Panc1 (cell line): ENCODE results near the gene RNF213. TPM values are rescaled to one million over a fixed set of nuclear protein-coding genes. Genes with fewer than 3 reads are reported as not detected.

ENCODE experiments used
- ATAC-seq: fragments of 200-7000 bp; cut with Tn5 transposase; 2 replicates; pipeline ENCODE4 v1.9.1; 2020; ENCODE audit warnings: mild to moderate bottlenecking, moderate library complexity
- BruUV-seq: library from RNA; stranded (reverse); fragments of 400-500 nt; replicated peaks from 2 replicates; lab custom pipeline; 2021; lab: Mats Ljungman, UMichigan
- CTCF ChIA-PET: fragments of 300-600 bp; sonication (Branson Sonifier 250); formaldehyde crosslinking; loops from one replicate; lab custom pipeline; 2022; ENCODE audit warnings: antibody characterized with exemption; lab: Charles Lee
- POLR2A ChIA-PET: fragments of 300-600 bp; sonication (Branson Sonifier 250); formaldehyde crosslinking; loops from one replicate; lab custom pipeline; 2022; ENCODE audit warnings: antibody characterized with exemption; lab: Charles Lee
- DNase-seq: peaks from one replicate; pipeline ENCODE4 v3.0.0-alpha.2; 2010; ENCODE audit warnings: low read depth, low spot score
- H3K27ac ChIP-seq: 2 replicates; pipeline ENCODE4 v1.5.1; 2011; ENCODE audit warnings: mild to moderate bottlenecking, low read length, inconsistent platforms
- H3K27me3 ChIP-seq: fragments of 200-500 bp; sonication (Bioruptor generic); 2 replicates; pipeline ENCODE4 v1.6.0; 2014; ENCODE audit warnings: low read length, inconsistent platforms; ENCODE audit not compliant: control insufficient read depth, insufficient read depth
- H3K36me3 ChIP-seq: fragments of 200-500 bp; sonication (Bioruptor generic); 2 replicates; pipeline ENCODE4 v1.5.1; 2014; ENCODE audit warnings: inconsistent platforms, mild to moderate bottlenecking, low read length, moderate library complexity; ENCODE audit not compliant: control insufficient read depth, insufficient read depth
- H3K4me1 ChIP-seq: 2 replicates; pipeline ENCODE4 v1.5.1; 2011; ENCODE audit warnings: inconsistent platforms, mild to moderate bottlenecking, low read length, moderate library complexity; ENCODE audit not compliant: control insufficient read depth, insufficient read depth
- H3K4me3 ChIP-seq, 2 experiments: 2 replicates each; pipeline ENCODE4 v1.5.1; 2011 to 2012; ENCODE audit warnings: low read depth in 2 of 2, low read length in 2 of 2, mild to moderate bottlenecking in 2 of 2, inconsistent platforms in 1 of 2, moderate library complexity in 1 of 2
- H3K9me3 ChIP-seq: fragments of 200-500 bp; sonication (Bioruptor generic); 2 replicates; pipeline ENCODE4 v1.5.1; 2014; ENCODE audit warnings: low read depth, mild to moderate bottlenecking, inconsistent platforms, low read length, moderate library complexity; ENCODE audit not compliant: control insufficient read depth, insufficient read depth
- CTCF ChIP-seq: fragments of 450-650 bp; IDR thresholded peaks from 2 replicates; pipeline ENCODE4 v1.5.1; 2017; ENCODE audit warnings: mild to moderate bottlenecking
- POLR2AphosphoS5 ChIP-seq: IDR thresholded peaks from 2 replicates; pipeline ENCODE4 v1.6.1; 2012; ENCODE audit warnings: mild to moderate bottlenecking, low read depth, low read length, moderate library complexity
- REST ChIP-seq, 2 experiments: IDR thresholded peaks; 2 replicates each; pipeline ENCODE4 v1.6.1; 2011 to 2012; ENCODE audit warnings: low read depth in 2 of 2, control low read depth in 1 of 2, low read length in 1 of 2, mild to moderate bottlenecking in 1 of 2, moderate library complexity in 1 of 2; ENCODE audit not compliant: insufficient read depth in 1 of 2
- SIN3A ChIP-seq: IDR thresholded peaks from 2 replicates; pipeline ENCODE4 v1.6.1; 2012; ENCODE audit warnings: low read depth, mild to moderate bottlenecking, low read length, moderate library complexity, borderline replicate concordance; ENCODE audit not compliant: insufficient read depth
- TCF7L2 ChIP-seq: IDR thresholded peaks from 2 replicates; pipeline ENCODE4 v1.6.1; 2011; ENCODE audit warnings: mild to moderate bottlenecking, low read depth, low read length, inconsistent platforms
- in situ Hi-C: cut with HindIII; loops from 2 replicates; pipeline ENCODE4 v1.10.0; 2016; ENCODE audit warnings: low sequenced_read_pairs, low pct_unique_long_range_greater_than_20kb
- intact Hi-C: fragments of 100-400 bp; cut with micrococcal nuclease; formaldehyde crosslinking; loops from one replicate; pipeline ENCODE4 v1.10.0; 2022; ENCODE audit not compliant: unreplicated experiment
- total RNA-seq: library from RNA; stranded (reverse); gene quantifications from one replicate; pipeline ENCODE4 v1.2.1, GENCODE V29; 2021; ENCODE audit not compliant: unreplicated experiment

RNF213 gene
- total RNA-seq, 1 experiment from 2014 or later, result 230 TPM

GRCh38 chr17:80220736-80221215 lies 39.9 kb upstream of the RNF213 start:
- DNase-seq, result no peak
- in situ Hi-C loops (no loop called here), intact Hi-C loops (no loop called here)
- Histone ChIP-seq H3K27me3 (no peaks in the 10 kb centered on the region), H3K9me3 (no peaks in the 10 kb centered on the region), H3K4me3 (peak overlapping the region; percentile 74 to 97), H3K36me3 (no peaks in the 10 kb centered on the region; the same call in 1 of the 2 replicates), H3K27ac (peak overlapping the region; percentile 82), H3K4me1 (peaks cover 14% of the 10 kb centered on the region)
- ChIA-PET POLR2A (no interaction called here), CTCF (no interaction called here)
- TF ChIP-seq CTCF, result no peak
- no peak for TF ChIP-seq SIN3A
- no peak for TF ChIP-seq TCF7L2
- TF ChIP-seq REST (IDR thresholded peaks at IDR 0.05; ENCODE audit: insufficient read depth in 1 of 2, low read depth in 2 of 2, low read length in 1 of 2), result no peak
- TF ChIP-seq POLR2AphosphoS5, result no peak
- peak; percentile 63 for ATAC-seq
- BruUV-seq, result no TSS peak

- in situ Hi-C loops, result no loop called here
- BruUV-seq, result no TSS peak
- no peaks in the 10 kb centered on the region for H3K27me3 ChIP-seq
- ChIA-PET POLR2A (interaction anchor here (0.7 kb wide), 1 partner anchor 17 kb away, joined by 5 read pairs; no protein-coding TSS in a partner anchor), CTCF (no interaction called here)
- no peaks in the 10 kb centered on the region; the same call in 1 of the 2 replicates for H3K36me3 ChIP-seq
- intact Hi-C loops, result no loop called here
- no peaks in the 10 kb centered on the region for H3K9me3 ChIP-seq
- no peak for ATAC-seq
- H3K4me1 ChIP-seq, result peaks cover 14% of the 10 kb centered on the region
- H3K27ac ChIP-seq, result peak overlapping the region; percentile 82
- no peak for DNase-seq
- TF ChIP-seq SIN3A (no peak), TCF7L2 (peak; percentile 16; the same call in 1 of the 2 replicates)
- peak overlapping the region; percentile 74 to 97 for H3K4me3 ChIP-seq
These were observed 39.1 kb upstream of the RNF213 start for GRCh38 chr17:80221351-80222105.
